GM18507 (cell line): ENCODE measurements around the gene IFNG.

Source experiments
- DNase-seq: peaks from one replicate; pipeline ENCODE4 v3.0.0; 2011; ENCODE audit warnings: low read depth; ENCODE audit not compliant: insufficient read length; ENCODE audit errors: extremely low spot score
- FAIRE-seq: peaks from 2 replicates; lab custom pipeline; 2011; peaks lifted over from hg19 to GRCh38; lab: Jason Lieb, UNC

IFNG gene

DNA sequence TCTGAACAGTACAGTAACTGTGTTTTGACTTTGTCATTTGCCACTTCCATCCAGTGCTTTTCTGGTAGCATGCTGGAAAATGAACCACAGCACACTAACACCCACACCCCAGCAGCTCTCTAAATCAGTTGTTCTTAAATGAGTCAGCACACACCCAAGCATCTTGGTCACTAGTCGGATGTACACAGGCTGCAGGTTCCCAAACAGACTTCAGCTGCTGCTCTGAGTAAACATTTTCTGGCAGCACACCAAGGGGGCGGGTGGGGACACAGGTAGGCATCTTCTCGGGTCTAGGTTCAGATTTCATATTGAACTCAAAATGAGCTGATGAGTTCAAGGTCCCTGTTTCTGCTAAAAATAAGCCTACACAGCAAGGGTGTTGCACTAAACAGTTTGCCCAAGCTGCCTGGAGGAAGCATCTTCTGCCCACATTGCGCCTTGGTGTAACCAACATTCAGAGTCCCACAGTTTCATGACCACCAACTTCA lies 39.8 kb downstream of the IFNG start:
- FAIRE-seq (peak; percentile 92), DNase-seq (peak; percentile 37)

DNA sequence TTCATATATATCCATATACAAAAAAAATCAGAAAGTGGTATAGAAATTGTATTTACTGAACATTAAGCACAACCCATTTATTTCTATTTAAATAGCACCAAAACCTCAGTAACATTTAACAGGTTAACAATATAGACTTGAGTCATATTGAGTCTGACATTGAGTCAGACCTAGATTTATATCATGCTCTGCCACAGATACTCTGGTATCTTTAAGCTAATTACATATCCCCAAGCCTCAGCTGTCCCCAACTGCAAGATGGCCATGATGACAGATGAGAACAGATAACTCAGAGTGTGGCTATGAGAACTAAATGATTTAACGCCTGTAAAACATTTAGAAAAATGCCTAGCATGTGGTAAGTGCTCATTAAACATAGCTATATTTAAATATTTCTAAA lies 40.3 kb downstream of the IFNG start:
- DNase-seq, result no peak
- no peak for FAIRE-seq

DNA sequence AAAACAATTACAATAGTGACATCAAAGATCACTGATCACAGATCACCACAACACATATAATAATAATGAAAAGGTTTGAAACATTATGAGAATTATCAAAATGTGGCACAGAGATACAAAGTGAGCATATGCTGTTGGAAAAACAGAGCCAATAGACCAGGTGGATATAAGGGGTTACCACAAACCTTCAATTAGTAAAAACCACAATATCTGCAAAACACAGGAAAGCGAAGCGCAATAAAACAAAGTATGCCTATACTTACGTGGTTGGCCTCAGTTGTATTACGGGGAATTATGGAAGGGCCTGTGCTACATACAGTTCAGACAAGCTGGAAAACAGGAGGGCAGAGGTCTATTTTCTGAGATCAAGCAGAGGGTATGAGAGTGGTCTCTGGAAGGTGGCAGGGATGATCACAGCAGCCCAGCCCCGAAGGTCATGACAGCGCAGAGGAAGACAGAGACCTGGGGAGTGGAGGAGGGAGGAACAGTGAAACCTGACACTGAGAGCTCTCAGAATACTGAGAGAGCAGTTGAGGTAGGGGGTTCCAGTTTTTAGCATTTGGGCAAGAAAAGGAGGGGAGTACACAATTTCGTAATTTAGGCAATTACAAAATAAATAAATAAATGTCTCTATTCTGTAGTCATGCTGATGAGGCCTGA lies 41.3 kb downstream of the IFNG start:
- DNase-seq (no peak), FAIRE-seq (no peak)

DNA sequence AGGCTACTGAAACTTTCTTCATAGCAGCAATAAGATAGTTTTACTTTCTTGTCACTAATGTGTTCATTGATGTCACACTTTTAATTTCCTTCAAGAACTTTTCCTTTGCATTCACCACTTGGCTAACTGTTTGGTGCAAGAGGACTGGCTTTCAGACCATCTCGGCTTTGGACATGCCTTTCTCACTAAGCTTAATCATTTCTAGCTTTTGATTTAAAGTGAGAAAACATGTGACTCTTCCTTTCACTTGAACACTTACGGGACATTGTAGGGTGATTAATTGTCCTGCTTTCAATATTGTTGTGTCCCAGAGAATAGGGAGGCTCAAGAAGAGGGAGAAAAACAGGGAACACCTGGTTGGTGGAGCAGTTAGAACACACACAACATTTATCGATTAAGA lies 41.9 kb downstream of the IFNG start:
- FAIRE-seq, result peak; percentile 57

DNA sequence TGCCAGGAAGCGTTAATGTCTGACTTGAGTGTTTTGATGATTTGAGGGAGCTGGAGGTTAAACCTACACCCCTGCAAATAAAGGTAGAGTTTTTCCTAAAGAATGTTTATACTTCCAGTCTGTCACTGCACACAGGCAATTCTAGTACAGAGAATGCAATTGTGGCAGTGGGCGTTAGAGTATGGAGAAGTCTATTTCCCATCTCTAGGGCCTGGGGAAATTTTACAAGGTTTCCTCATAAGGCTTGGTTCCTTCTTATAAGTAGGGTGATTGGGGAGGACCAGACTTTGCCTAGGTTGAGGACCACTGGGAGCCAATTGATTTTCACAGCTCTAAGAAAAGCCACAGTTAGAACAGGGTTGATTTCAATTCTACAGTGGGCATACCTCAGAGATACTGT lies 44.3 kb downstream of the IFNG start:
- no peak for DNase-seq
- no peak for FAIRE-seq

More for the DNA sequence above, 41.9 kb downstream of the IFNG start:
- DNase-seq, result no peak

DNA sequence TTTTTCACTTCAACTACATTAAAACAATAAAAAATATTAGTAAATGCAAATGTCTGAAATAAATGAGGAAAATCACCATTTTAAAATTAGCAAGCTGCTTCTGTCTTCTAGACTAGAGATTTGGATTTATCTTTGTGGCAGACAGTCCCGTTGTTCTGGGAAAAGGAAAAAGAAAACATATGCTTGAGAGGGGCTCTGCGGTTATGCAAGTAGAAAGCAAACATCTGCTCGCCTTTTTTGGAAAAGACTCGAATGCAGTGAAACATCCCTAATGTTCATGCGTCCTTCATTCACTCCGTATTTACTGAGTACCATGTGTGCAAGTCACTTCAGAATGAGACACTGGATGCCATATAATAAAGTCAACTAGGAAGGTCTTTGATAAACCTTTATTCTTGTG lies 44.9 kb downstream of the IFNG start:
- FAIRE-seq (no peak), DNase-seq (no peak)

DNA sequence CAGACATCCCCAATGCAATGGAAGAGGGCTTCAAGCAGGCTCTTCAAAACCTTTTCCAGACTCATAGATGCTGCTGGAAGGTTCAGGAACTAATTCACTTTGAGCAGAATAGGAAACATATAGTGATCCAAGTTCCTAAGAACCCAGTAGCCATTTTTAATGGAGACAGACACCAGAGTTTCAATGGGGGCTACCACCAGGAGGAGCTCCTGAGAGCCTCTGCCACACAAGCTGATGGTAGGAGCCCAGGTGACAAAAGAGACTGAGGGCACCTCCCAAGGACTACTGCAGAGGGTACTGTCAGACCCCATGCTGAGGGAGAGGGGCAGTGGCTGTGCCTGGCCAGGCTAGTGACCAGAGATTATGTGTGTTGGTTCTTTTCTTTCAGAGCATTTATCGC lies 45.9 kb downstream of the IFNG start:
- no peak for DNase-seq

DNA sequence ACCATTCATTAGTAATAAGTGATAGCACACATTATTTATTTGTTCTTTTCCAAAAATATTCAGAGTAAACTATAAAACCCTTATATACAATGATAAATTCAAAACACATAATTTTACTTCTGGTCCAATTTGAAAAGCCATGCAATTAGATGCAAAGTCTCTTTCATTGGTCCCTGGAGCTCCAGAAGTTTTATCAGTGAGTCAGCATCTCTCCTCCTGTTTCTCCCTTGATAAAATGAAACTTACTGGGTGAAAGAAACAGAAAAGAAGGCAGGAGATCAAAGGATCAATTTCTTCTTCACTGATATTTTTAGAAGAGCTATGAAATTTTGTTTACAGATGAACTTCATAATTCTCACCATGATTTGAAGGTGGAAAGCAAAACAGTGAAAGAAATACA lies 47.5 kb downstream of the IFNG start:
- FAIRE-seq (no peak), DNase-seq (no peak)

More for the DNA sequence above, 45.9 kb downstream of the IFNG start:
- FAIRE-seq, result no peak

DNA sequence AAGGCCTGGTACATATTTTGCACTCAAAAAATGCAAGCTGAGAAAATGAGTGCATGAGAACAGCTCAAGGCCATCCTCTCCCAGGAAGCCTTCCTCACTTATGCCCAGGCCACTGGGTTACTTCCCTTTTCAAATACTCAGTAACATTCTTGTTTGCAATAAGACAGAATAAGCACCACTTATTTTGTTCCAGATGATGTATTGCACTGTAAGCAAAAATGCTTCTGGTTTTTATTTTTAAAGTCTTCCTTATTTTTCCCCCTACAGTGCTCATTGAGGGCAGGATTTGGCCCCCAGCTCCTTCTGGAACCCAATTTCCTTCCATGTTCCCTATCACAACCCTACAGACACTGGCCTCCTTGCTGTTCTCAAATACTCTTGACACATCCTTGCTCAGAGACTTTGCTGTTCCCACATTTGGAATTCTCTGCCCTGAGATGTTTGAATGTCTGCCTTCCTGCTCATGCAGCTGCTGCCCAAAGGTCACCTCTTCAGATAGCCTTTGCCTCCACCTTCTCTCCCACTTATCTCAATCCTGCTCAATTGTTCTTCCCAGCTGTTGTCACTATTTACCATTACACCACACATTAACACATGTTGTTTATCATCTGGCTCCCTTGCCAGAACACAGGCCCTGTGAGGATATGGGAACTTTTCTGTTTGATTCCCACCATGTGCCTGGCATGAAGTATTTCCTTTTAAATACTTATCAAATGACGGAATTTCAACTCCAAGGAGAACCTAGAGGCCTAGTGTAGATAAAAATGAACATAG lies 49.9 kb downstream of the IFNG start:
- no peak for DNase-seq
- no peak for FAIRE-seq

DNA sequence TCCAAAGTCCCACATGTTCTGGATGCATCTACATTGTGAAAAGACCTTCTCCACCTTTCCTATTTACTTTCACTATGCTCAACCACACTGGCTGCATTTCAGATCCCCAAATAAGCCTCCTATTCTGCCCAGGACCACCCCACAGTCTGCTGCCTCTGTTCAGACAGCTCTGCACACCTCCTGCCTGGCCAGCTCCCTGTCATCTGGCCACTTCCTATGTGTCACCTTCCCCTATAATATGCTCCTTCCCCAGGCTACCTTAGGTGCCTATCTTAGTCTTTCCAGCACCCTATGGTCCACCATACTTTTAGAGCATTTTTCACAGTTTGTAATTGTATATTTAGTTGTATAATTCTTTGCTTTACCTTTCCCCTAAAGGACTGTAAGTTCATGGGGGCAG lies 50.5 kb downstream of the IFNG start:
- no peak for FAIRE-seq
- no peak for DNase-seq

DNA sequence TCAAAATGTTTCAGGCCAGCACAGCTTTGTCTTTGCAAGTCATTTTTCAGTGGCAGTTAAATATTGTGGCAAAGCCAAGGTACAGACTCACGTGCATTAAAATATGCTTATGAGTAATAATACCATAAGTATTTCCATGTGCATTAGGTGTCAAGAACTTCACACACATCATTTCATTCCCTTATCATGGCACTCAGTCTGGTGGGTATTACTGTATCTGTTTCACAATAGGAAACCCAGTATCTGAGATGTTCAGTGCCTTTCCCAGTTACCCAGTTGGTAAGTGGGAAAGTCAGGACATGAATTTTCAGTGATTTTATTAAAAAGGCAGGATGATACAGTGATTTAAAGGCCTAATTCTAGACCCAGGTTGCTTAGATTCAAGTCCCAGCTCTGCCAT lies 52.9 kb downstream of the IFNG start:
- FAIRE-seq, result no peak

DNA sequence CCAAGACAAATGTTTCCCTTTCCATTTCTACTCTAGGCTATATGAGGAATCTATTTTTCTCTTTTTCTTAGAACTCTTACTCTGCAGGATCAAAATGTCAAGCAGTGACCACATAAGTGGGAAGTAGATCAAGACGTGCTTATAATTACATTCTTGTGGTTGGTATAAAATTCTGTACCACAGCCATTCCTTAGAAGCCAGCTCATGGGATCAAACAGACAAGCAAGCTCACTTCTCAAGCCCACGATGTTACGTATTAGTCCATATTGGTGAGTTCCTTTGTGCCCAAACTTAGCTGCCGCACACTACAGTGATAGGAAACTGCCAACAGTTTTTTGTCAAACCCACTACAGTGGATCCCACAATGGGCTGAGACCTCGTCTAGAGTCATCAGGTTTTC lies 53.4 kb downstream of the IFNG start:
- no peak for DNase-seq
- FAIRE-seq, result no peak

More for the DNA sequence above, 52.9 kb downstream of the IFNG start:
- DNase-seq, result no peak
